GM23338 (cell line): ENCODE measurements around the gene MYLK. TPM values are rescaled to one million over a fixed set of nuclear protein-coding genes. Genes with fewer than 3 reads are reported as not detected.

ENCODE experiments used
- ATAC-seq: fragments of 200-7000 bp; cut with Tn5 transposase; 3 replicates; pipeline ENCODE4 v1.9.1; 2020
- DNase-seq: peaks from one replicate; pipeline ENCODE4 v3.0.0-alpha.2; 2015; ENCODE audit warnings: low spot score
- H2AFZ ChIP-seq: fragments of 200-600 bp; sonication (generic); 2 replicates; pipeline ENCODE4 v1.8.0; 2016; ENCODE audit warnings: antibody characterized with exemption, mild to moderate bottlenecking, moderate library complexity
- H3F3A ChIP-seq: fragments of 200-600 bp; sonication (generic); replicated peaks from 2 replicates; pipeline ENCODE4 v1.8.0; 2017; ENCODE audit warnings: antibody characterized with exemption, mixed run types, low read depth
- H3K27ac ChIP-seq: fragments of 200-600 bp; sonication (generic); 2 replicates; pipeline ENCODE4 v1.6.1; 2016; ENCODE audit warnings: low read depth
- H3K27me3 ChIP-seq: fragments of 200-600 bp; sonication (generic); 2 replicates; pipeline ENCODE4 v1.8.0; 2016; ENCODE audit warnings: mild to moderate bottlenecking, mixed run types, moderate library complexity; ENCODE audit not compliant: insufficient read depth
- H3K36me3 ChIP-seq: fragments of 200-600 bp; sonication (generic); 2 replicates; pipeline ENCODE4 v1.8.0; 2016; ENCODE audit warnings: mild to moderate bottlenecking; ENCODE audit not compliant: insufficient read depth
- H3K4me1 ChIP-seq: fragments of 200-600 bp; sonication (generic); 2 replicates; pipeline ENCODE4 v1.8.0; 2016; ENCODE audit warnings: mild to moderate bottlenecking, moderate library complexity; ENCODE audit not compliant: insufficient read depth
- H3K4me2 ChIP-seq: fragments of 200-600 bp; sonication (generic); 2 replicates; pipeline ENCODE4 v1.7.1; 2017; ENCODE audit warnings: mixed run types
- H3K4me3 ChIP-seq: fragments of 200-600 bp; sonication (generic); 2 replicates; pipeline ENCODE4 v1.6.1; 2016; ENCODE audit warnings: mixed run types
- H3K79me2 ChIP-seq: fragments of 200-600 bp; sonication (generic); replicated peaks from 2 replicates; pipeline ENCODE4 v1.8.0; 2017; ENCODE audit warnings: mild to moderate bottlenecking; ENCODE audit not compliant: insufficient read depth
- H3K9me2 ChIP-seq: fragments of 200-600 bp; sonication (generic); 2 replicates; pipeline ENCODE4 v1.8.0; 2017; ENCODE audit not compliant: insufficient read depth
- H4K20me1 ChIP-seq: fragments of 200-600 bp; sonication (generic); replicated peaks from 2 replicates; pipeline ENCODE4 v1.8.0; 2017; ENCODE audit warnings: mild to moderate bottlenecking; ENCODE audit not compliant: insufficient read depth
- H3K27ac Mint-ChIP-seq: 2 replicates; pipeline ENCODE4 v1.8.0; 2020; ENCODE audit warnings: inconsistent platforms, mild to moderate bottlenecking, moderate library complexity, mixed read lengths
- H3K27me3 Mint-ChIP-seq: 3 replicates; pipeline ENCODE4 v1.8.0; 2022; ENCODE audit warnings: low read depth, mild to moderate bottlenecking, moderate library complexity, mixed read lengths, inconsistent platforms; ENCODE audit not compliant: insufficient read depth, poor library complexity
- H3K36me3 Mint-ChIP-seq: 3 replicates; pipeline ENCODE4 v1.8.0; 2021; ENCODE audit warnings: low read depth, mild to moderate bottlenecking, inconsistent platforms, moderate library complexity, mixed read lengths
- H3K4me1 Mint-ChIP-seq: 3 replicates; pipeline ENCODE4 v1.8.0; 2020; ENCODE audit warnings: mild to moderate bottlenecking, inconsistent platforms, mixed read lengths
- H3K4me3 Mint-ChIP-seq: 3 replicates; pipeline ENCODE4 v1.8.0; 2021; ENCODE audit warnings: moderate library complexity, mild to moderate bottlenecking, inconsistent platforms, mixed read lengths
- H3K9me3 Mint-ChIP-seq: 3 replicates; pipeline ENCODE4 v1.8.0; 2020; ENCODE audit warnings: moderate library complexity, mild to moderate bottlenecking, inconsistent platforms, mixed read lengths
- CTCF ChIP-seq, 2 experiments: fragments of 200-600 bp in 1 of 2; sonication (generic) in 1 of 2; conservative IDR thresholded peaks; 2 replicates each; pipeline versions ENCODE4 v1.5.1 to v1.6.1; 2016 to 2017; ENCODE audit warnings: antibody characterized with exemption in 2 of 2, low read depth in 2 of 2, mild to moderate bottlenecking in 2 of 2, moderate library complexity in 1 of 2
- EZH2 ChIP-seq: fragments of 200-600 bp; sonication (generic); IDR thresholded peaks from one replicate; pipeline ENCODE4 v1.8.0; 2017; ENCODE audit warnings: antibody characterized with exemption, mild to moderate bottlenecking, low read depth; ENCODE audit not compliant: unreplicated experiment
- EZH2phosphoT487 ChIP-seq: fragments of 200-600 bp; sonication (generic); IDR thresholded peaks from one replicate; pipeline ENCODE4 v1.8.1; 2018; ENCODE audit warnings: antibody characterized with exemption; ENCODE audit not compliant: unreplicated experiment
- JUNB ChIP-seq: IDR thresholded peaks from one replicate; pipeline ENCODE4 v1.6.1; 2016; ENCODE audit warnings: antibody characterized with exemption; ENCODE audit not compliant: unreplicated experiment
- NANOG ChIP-seq: IDR thresholded peaks from 2 replicates; pipeline ENCODE4 v1.6.1; 2016; ENCODE audit warnings: antibody characterized with exemption, borderline replicate concordance
- STAT1 ChIP-seq: IDR thresholded peaks from one replicate; pipeline ENCODE4 v1.6.1; 2016; ENCODE audit warnings: antibody characterized with exemption; ENCODE audit not compliant: unreplicated experiment
- ZNF114 ChIP-seq: fragments of 250-450 bp; sonication (Bioruptor Pico); IDR thresholded peaks from 2 replicates; pipeline ENCODE4 v1.5.0; 2020; ENCODE audit warnings: mild to moderate bottlenecking, moderate library complexity
- ZNF462 ChIP-seq: fragments of 250-450 bp; sonication (Bioruptor Pico); IDR thresholded peaks from 2 replicates; pipeline ENCODE4 v1.5.0; 2020; ENCODE audit warnings: mild to moderate bottlenecking, moderate library complexity
- polyA plus RNA-seq: library from polyadenylated mRNA; unstranded; fragments of >200 nt; fragmentation: Nextera tagmentation; extraction: Ambion mirVana; gene quantifications from 2 replicates; pipeline ENCODE4 v1.2.1, GENCODE V29; 2016
- total RNA-seq: library from RNA; depleted of rRNA; stranded (reverse); fragments of >200 nt; shearing (Covaris generic); gene quantifications from 2 replicates; pipeline ENCODE4 v1.2.3, GENCODE V29; 2014
- TF ChIP-seq, protein P1 (sequence below): IDR thresholded peaks from one replicate; pipeline ENCODE4 v1.6.1; 2018; ENCODE audit warnings: antibody characterized with exemption; ENCODE audit not compliant: unreplicated experiment

The MYLK gene
- total and polyA plus RNA-seq, 2 experiments from 2014 or later = 11.5 to 17.9 TPM

GRCh38 chr3:123737168-123737567 lies 147.0 kb downstream of the MYLK start:
- Mint-ChIP-seq H3K27ac (no peak overlapping the region), H3K9me3 (no peaks in the 10 kb centered on the region), H3K4me3 (no peak overlapping the region), H3K36me3 (peaks cover 12% of the 10 kb centered on the region; the same call in 2 of the 3 replicates), H3K4me1 (no peaks in the 10 kb centered on the region), H3K27me3 (peaks cover 4% of the 10 kb centered on the region)
- Histone ChIP-seq H3K36me3 (no peaks in the 10 kb centered on the region), H3K27ac (no peak overlapping the region), H3K79me2 (no peaks in the 10 kb centered on the region), H2AFZ (no peak overlapping the region), H3K27me3 (no peaks in the 10 kb centered on the region), H3K4me3 (no peak overlapping the region), H3K9me2 (no peaks in the 10 kb centered on the region), H3K4me1 (no peaks in the 10 kb centered on the region), H3K4me2 (no peak overlapping the region), H3F3A (no peaks in the 10 kb centered on the region), H4K20me1 (no peaks in the 10 kb centered on the region)
- TF ChIP-seq, protein P1, sequence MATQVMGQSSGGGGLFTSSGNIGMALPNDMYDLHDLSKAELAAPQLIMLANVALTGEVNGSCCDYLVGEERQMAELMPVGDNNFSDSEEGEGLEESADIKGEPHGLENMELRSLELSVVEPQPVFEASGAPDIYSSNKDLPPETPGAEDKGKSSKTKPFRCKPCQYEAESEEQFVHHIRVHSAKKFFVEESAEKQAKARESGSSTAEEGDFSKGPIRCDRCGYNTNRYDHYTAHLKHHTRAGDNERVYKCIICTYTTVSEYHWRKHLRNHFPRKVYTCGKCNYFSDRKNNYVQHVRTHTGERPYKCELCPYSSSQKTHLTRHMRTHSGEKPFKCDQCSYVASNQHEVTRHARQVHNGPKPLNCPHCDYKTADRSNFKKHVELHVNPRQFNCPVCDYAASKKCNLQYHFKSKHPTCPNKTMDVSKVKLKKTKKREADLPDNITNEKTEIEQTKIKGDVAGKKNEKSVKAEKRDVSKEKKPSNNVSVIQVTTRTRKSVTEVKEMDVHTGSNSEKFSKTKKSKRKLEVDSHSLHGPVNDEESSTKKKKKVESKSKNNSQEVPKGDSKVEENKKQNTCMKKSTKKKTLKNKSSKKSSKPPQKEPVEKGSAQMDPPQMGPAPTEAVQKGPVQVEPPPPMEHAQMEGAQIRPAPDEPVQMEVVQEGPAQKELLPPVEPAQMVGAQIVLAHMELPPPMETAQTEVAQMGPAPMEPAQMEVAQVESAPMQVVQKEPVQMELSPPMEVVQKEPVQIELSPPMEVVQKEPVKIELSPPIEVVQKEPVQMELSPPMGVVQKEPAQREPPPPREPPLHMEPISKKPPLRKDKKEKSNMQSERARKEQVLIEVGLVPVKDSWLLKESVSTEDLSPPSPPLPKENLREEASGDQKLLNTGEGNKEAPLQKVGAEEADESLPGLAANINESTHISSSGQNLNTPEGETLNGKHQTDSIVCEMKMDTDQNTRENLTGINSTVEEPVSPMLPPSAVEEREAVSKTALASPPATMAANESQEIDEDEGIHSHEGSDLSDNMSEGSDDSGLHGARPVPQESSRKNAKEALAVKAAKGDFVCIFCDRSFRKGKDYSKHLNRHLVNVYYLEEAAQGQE = no peak
- TF ChIP-seq EZH2phosphoT487 (no peak), ZNF114 (no peak), CTCF (conservative IDR thresholded peaks at IDR 0.05; ENCODE audit: low read depth in 2 of 2) (no peak), NANOG (no peak), JUNB (no peak), ZNF462 (CRISPR knock-in tag) (no peak), EZH2 (no peak), STAT1 (no peak)
- ATAC-seq (no peak), DNase-seq (no peak)
